ENCODE results near the gene CAMTA1. TPM values are rescaled to one million over a fixed set of nuclear protein-coding genes. Genes with fewer than 3 reads are reported as not detected.

Gene CAMTA1
- total RNA-seq, 2 experiments from 2014 or later: 43.9 to 73.3 TPM

- BruUV-seq (replicated peaks): no TSS peak
- H3K9me2 ChIP-seq (ENCODE audit: insufficient read depth, low read length): no peaks in the 10 kb centered on the region
- H3K4me1 ChIP-seq (ENCODE audit: insufficient read depth, low read length, poor library complexity, severe bottlenecking): no peaks in the 10 kb centered on the region
- intact Hi-C loops (cut with micrococcal nuclease; ENCODE audit: unreplicated experiment): no loop called here
- CTCF ChIA-PET (ENCODE audit: unreplicated experiment): no interaction called here
- POLR2A ChIA-PET: no interaction called here
- H3K79me2 ChIP-seq (ENCODE audit: insufficient read depth, low read depth, low read length): no peaks in the 10 kb centered on the region
- H3K27ac ChIP-seq (ENCODE audit: low read depth, low read length, poor library complexity, severe bottlenecking): no peak overlapping the region
- H3K4me3 ChIP-seq (ENCODE audit: low read depth, low read length, poor library complexity, severe bottlenecking): no peak overlapping the region
- no peaks in the 10 kb centered on the region for H3K36me3 ChIP-seq (ENCODE audit: insufficient read depth, low read length)
- no peaks in the 10 kb centered on the region for H4K20me1 ChIP-seq (ENCODE audit: insufficient read depth, low read length)
- H2AFZ ChIP-seq (ENCODE audit: low read length): no peak overlapping the region
- no peak overlapping the region for H3K4me2 ChIP-seq (ENCODE audit: low read length)
- peaks cover 4% of the 10 kb centered on the region; the same call in 1 of the 2 replicates for H3K9me3 ChIP-seq (ENCODE audit: low read length)
- TF ChIP-seq CTCF (conservative IDR thresholded peaks at IDR 0.05; ENCODE audit: low read length): no peak
- no peak for TF ChIP-seq EZH2phosphoT487 (IDR thresholded peaks at IDR 0.05; ENCODE audit: borderline replicate concordance, low read depth, low read length)
- DNase-seq (ENCODE audit: low spot score): no peak
These were observed 1010.2 kb downstream of the CAMTA1 start for GRCh38 chr1:7795406-7795805.

GRCh38 chr1:7805460-7805859 is 1020.2 kb downstream of the CAMTA1 start:
- ChIA-PET POLR2A (no interaction called here), CTCF (ENCODE audit: unreplicated experiment) (no interaction called here)
- H3K4me2 ChIP-seq (ENCODE audit: low read length): no peak overlapping the region
- H3K9me3 ChIP-seq (ENCODE audit: low read length): no peaks in the 10 kb centered on the region
- intact Hi-C loops (cut with micrococcal nuclease; ENCODE audit: unreplicated experiment): no loop called here
- no peaks in the 10 kb centered on the region for H3K9me2 ChIP-seq (ENCODE audit: insufficient read depth, low read length)
- H3K4me1 ChIP-seq (ENCODE audit: insufficient read depth, low read length, poor library complexity, severe bottlenecking): no peaks in the 10 kb centered on the region
- H3K36me3 ChIP-seq (ENCODE audit: insufficient read depth, low read length): no peaks in the 10 kb centered on the region
- BruUV-seq (replicated peaks): no TSS peak
- no peak overlapping the region for H2AFZ ChIP-seq (ENCODE audit: low read length)
- no peak overlapping the region for H3K4me3 ChIP-seq (ENCODE audit: low read depth, low read length, poor library complexity, severe bottlenecking)
- H3K27ac ChIP-seq (ENCODE audit: low read depth, low read length, poor library complexity, severe bottlenecking): no peak overlapping the region
- no peak for DNase-seq (ENCODE audit: low spot score)
- no peaks in the 10 kb centered on the region for H4K20me1 ChIP-seq (ENCODE audit: insufficient read depth, low read length)
- H3K79me2 ChIP-seq (ENCODE audit: insufficient read depth, low read depth, low read length): no peaks in the 10 kb centered on the region
- TF ChIP-seq EZH2phosphoT487 (IDR thresholded peaks at IDR 0.05; ENCODE audit: borderline replicate concordance, low read depth, low read length) (no peak), CTCF (conservative IDR thresholded peaks at IDR 0.05; ENCODE audit: low read length) (no peak)

GRCh38 chr1:7808253-7808844 is 1023.1 kb downstream of the CAMTA1 start:
- intact Hi-C loops (cut with micrococcal nuclease; ENCODE audit: unreplicated experiment): loop anchor here (2.0 kb wide), 1 partner anchor 94 kb away; no protein-coding TSS in a partner anchor
- peak; percentile 44 for DNase-seq (ENCODE audit: low spot score)
- H3K27ac ChIP-seq (ENCODE audit: low read depth, low read length, poor library complexity, severe bottlenecking): no peak overlapping the region

More at GRCh38 chr1:7808253-7808844, 1023.1 kb downstream of the CAMTA1 start:
- TF ChIP-seq CTCF (conservative IDR thresholded peaks at IDR 0.05; ENCODE audit: low read length) (peak; percentile 82), EZH2phosphoT487 (IDR thresholded peaks at IDR 0.05; ENCODE audit: borderline replicate concordance, low read depth, low read length) (no peak)
- H2AFZ ChIP-seq (ENCODE audit: low read length): no peak overlapping the region
- POLR2A ChIA-PET: no interaction called here
- peaks cover 4% of the 10 kb centered on the region; the same call in 1 of the 2 replicates for H3K9me3 ChIP-seq (ENCODE audit: low read length)
- no peak overlapping the region for H3K4me3 ChIP-seq (ENCODE audit: low read depth, low read length, poor library complexity, severe bottlenecking)
- no peaks in the 10 kb centered on the region for H3K4me1 ChIP-seq (ENCODE audit: insufficient read depth, low read length, poor library complexity, severe bottlenecking)
- no peak overlapping the region for H3K4me2 ChIP-seq (ENCODE audit: low read length)
- H3K9me2 ChIP-seq (ENCODE audit: insufficient read depth, low read length): no peaks in the 10 kb centered on the region
- CTCF ChIA-PET (ENCODE audit: unreplicated experiment): interaction anchor here (0.7 kb wide), 1 partner anchor 19 kb away, joined by 3 read pairs; no protein-coding TSS in a partner anchor
- H3K79me2 ChIP-seq (ENCODE audit: insufficient read depth, low read depth, low read length): no peaks in the 10 kb centered on the region
- no TSS peak for BruUV-seq (replicated peaks)
- no peaks in the 10 kb centered on the region for H3K36me3 ChIP-seq (ENCODE audit: insufficient read depth, low read length)
- H4K20me1 ChIP-seq (ENCODE audit: insufficient read depth, low read length): no peaks in the 10 kb centered on the region
